NCI-H510A treated with DMSO at 0.1 percent for 48 hours (cell line): ENCODE measurements around the gene ABCB10.

ENCODE experiments used
- DNase-seq: peaks from one replicate; lab custom pipeline; 2025; lab: John Stamatoyannopoulos, UW

Gene ABCB10

DNA sequence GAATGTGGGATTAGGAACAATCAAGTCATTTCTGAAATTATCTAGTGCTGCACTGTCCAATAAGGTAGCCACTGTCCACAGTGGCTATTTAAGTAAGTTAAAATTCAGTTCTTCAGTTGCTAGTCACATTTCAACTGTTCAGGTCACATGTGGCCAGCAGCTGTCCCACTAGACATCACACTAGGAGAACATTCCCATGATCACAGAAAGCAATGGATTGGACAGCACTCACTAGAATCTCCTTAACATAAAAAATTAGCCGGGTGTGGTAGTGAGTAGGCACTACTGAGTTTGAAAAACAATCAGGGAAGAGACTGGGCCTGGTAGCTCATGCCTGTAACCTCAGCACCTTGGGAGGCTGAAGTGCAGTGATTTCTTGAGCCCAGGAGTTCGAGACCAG lies 84.0 kb downstream of the ABCB10 start:
- DNase-seq = no peak

DNA sequence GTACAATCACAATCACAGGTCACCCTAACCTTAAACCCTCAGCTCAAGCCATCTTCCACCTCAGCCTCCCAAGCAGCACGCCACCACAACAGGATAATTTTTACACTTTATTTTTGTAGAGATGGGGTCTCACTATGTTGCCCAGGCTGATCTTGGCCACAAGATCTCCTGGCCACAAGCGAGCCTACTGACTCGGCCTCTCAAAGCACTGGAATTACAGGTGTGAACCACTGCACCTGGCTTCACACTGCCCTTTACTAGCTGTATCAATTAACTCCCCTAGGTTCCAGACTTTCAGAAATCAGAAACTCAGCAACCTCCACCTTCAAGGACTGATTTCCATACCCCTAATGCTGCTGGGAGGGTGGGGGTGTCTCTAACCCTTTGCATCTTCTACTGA lies 87.3 kb downstream of the ABCB10 start:
- no peak for DNase-seq

DNA sequence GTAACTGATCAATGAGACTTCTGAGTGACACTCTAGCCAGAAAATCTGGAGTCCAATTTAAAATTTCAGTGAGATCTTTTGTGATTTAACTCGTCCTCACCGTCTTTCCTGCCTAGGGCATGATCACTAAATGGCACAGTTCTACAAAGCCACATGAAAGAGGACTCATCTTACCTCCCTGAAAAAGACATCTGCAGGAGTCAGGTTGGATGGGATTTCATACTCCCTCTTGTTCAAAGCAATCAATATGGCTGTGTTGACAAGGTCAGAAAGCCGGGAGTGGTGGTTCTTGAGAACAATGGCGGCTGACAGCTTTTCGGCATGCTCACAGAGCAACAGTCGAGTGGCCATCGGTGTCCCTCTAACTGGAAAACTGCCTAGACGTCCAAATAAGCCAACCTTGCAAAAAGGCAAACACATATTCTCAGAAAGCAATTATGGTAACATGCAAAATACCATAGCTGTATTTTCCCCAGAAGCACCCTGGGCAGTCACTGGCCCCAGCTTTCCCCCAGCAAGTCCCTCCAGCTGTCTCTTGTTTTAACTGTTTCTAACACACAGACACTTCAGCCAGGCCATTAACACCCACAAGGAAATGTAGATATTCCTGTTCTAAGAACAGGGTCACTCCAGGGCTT lies 88.0 kb downstream of the ABCB10 start:
- DNase-seq = no peak

DNA sequence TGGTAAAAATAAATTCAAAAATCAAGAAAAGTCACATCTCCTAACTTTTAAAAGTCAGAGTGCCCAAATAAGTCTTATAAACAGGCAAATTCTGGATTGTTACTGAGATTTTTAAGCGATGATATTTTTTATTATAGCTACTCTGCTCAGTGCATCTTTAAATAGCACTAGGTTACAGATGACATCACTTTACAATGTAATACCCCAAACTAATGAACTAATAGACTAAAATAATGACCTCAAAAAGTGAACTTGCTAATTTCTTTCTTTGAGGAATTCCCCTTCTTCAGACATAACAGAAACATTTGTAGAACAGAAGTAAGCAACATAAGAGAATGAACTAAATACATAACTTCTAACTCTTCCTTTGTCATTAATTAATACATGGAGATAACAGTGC lies 91.6 kb downstream of the ABCB10 start:
- no peak for DNase-seq
